NCI-H1105 treated with DMSO at 0.1 percent for 48 hours (cell line): ENCODE results near the gene TTLL6.
"Not testable (repeated sequence)": the region's sequence is repeated elsewhere in the genome, so short reads cannot be mapped to it uniquely, and the experiment has no call there.

ENCODE experiments used
- DNase-seq: peaks from one replicate; lab custom pipeline; 2025; lab: John Stamatoyannopoulos, UW

TTLL6 gene

DNA sequence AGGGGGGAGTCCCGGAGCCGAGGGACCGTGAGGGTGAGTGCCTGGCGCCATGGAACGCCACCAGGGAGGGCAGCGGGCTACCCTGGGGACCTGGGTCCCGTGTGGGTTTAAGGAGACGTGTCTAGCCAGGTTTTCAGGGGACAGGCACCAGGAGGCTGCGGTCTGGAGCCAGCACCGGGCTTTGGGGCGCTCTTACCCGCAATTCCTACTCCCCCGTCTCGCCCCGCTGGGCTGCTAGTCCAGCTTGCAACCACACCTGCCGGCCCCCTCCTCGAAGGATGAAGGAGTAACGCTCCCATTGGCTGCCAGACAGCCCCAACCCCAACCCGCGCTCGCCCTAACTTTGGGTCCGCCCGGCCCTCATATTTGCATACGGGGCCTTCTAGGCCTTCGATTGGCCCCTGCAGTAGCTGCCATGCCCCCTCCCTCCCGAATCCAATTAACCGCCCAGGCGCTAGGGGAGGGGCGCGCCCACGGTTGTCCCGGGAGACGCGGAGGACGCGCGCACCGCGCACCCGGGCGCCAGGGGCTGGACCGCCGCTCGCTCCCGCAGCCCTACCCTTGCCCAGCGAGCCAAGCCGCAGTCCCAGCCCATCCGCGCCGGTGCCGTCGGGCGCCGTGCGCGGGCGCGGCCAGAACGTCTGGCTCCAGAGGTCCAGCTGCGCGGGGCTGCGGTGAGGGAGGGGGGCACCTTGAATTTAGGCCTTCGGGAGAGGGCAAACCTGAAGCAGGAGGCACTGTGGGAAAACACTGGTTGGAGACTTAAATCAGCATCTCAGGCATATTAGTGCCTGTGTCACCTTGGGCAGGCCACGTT lies at the start of gene TTLL6:
Gene TTLL6, minus strand, starts transcription at position 456 of the 817 bp plus-strand sequence. Its CDS starts 157 bp downstream, at position 299.
- DNase-seq: peak; percentile 95

DNA sequence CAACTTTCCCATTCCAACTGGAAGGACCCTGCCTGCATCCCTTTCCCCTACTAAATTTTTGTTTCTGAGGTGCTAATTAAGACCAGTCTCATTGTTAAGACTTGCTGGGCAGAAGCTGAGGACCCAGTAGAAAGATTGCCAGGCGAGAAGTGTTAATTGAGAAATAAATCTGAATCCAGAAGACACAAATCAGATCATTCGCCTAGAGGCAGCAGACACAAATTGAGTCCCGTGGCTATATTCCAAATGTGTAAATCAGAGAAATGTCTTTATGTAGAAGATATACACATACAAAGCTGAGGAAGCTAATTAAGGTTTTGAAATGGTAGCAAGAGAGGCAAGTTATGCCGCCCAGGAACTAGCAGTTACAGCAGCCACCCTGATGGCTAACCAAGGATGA lies 43.4 kb upstream of the TTLL6 start:
- DNase-seq: no peak

GRCh38 chr17:48860034-48860433 lies 43.0 kb upstream of the TTLL6 start:
- no peak for DNase-seq

GRCh38 chr17:48856122-48856821 lies 39.2 kb upstream of the TTLL6 start:
- DNase-seq: no peak

DNA sequence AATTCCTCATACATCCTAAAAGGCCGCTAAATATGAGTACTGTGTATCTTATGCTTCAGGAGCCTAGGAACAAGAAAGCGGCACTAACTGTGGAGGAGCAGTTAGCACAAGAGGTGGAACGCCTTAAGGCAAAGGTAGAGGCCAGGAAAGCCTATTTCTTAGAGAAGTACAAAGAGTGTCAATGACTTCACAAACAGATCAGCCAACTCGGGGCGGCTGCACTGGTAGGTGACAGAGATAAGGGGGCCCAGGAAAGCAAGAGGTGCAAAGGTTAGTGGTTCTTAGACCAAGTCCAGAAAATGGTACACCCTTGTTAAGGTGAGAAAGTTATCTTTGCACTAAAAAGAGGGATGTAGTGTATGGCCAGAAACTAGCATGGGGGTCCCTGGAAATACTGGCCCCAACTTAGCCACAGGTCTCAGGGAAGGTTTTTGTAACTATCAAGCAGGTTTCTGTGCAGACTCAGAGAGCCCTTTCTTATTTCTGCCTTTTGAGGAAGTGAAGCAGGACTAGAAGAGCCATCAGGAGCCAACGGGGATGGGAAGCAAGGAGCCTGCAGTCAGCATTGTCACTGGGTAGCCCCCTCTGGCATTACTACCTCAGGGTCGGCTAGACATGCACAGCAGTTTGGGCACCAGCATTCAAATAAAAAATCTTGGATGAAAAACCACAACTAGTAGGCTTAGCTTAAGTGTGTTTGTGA lies 37.9 kb upstream of the TTLL6 start:
- DNase-seq: no peak

DNA sequence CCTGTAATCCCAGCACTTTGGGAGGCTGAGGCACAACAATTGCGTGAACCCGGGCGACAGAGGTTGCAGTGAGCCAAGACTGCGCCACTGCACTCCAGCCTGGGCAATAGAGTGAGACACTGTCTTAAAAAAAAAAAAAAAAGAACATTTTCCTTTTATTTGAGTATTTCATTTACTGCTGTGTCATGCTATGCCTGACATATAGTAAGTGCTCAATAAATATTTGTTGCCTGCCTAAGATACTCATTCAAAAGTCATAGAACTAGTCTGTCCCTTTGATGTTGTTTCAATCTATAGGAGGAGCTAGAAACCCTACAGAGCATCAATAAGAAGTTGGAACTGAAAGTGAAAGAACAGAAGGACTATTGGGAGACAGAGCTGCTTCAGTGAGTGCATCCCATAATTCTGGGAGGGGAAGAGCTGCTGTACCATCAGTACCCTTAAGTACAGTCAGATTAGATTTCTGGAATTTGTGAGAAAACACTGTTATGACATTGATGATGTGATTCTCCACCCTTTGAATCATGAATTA lies 33.8 kb upstream of the TTLL6 start:
- DNase-seq: no peak

- no peak for DNase-seq
These were observed 26.3 kb upstream of the TTLL6 start for GRCh38 chr17:48843187-48843900.

GRCh38 chr17:48842746-48843145 lies 25.7 kb upstream of the TTLL6 start:
- no peak for DNase-seq

GRCh38 chr17:48841395-48841831 lies 24.4 kb upstream of the TTLL6 start:
- no peak for DNase-seq

GRCh38 chr17:48840441-48840840 lies 23.4 kb upstream of the TTLL6 start:
- no peak for DNase-seq

DNA sequence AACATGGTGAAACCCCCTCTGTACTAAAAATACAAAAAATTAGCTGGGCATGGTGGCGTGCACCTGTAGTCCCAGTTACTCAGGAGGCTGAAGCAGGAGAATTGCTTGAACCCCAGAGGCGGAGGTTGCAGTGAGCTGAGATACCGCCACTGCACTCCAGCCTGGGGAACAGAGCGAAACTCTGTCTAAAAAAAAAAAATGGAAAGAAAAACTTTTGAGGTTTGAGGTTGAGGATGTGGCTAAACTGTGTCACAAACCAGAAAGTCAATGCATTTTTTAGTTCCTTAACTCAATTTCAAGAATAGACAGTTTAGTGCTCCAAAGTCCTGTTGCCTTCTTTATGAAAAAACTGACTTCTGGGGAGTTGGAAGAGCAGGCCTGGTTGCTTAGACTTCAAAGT lies 20.4 kb upstream of the TTLL6 start:
- DNase-seq: not testable (repeated sequence)

DNA sequence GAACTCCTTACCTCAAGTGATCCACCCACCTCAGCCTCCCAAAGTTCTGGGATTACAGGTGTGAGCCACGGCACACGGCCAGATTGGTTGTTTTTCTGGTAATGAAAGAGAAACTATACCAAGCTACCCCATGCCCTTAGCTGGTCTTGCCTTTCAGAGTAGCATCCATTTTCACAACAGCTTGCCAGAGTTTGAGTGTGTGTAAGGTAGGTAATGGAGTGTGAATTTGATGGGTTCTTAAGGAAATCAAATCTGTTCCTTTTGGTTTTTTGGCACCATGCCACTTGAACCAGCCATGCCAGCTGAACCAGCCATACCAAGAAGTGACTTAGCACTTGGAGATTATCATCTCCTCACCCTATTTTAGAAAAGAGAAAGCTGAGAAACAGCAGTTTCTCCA lies 18.9 kb upstream of the TTLL6 start:
- DNase-seq: no peak

- DNase-seq: no peak
These were observed 17.9 kb upstream of the TTLL6 start for GRCh38 chr17:48834973-48835372.

GRCh38 chr17:48831549-48831883 lies 14.5 kb upstream of the TTLL6 start:
- no peak for DNase-seq

- peak; percentile 81 for DNase-seq
These were observed 14.0 kb upstream of the TTLL6 start, which contains the start of gene CALCOCO2 for GRCh38 chr17:48830840-48831548. Gene CALCOCO2 (plus strand): TSS chr17:48831035. CDS start chr17:48841708, 10,673 bp downstream.

DNA sequence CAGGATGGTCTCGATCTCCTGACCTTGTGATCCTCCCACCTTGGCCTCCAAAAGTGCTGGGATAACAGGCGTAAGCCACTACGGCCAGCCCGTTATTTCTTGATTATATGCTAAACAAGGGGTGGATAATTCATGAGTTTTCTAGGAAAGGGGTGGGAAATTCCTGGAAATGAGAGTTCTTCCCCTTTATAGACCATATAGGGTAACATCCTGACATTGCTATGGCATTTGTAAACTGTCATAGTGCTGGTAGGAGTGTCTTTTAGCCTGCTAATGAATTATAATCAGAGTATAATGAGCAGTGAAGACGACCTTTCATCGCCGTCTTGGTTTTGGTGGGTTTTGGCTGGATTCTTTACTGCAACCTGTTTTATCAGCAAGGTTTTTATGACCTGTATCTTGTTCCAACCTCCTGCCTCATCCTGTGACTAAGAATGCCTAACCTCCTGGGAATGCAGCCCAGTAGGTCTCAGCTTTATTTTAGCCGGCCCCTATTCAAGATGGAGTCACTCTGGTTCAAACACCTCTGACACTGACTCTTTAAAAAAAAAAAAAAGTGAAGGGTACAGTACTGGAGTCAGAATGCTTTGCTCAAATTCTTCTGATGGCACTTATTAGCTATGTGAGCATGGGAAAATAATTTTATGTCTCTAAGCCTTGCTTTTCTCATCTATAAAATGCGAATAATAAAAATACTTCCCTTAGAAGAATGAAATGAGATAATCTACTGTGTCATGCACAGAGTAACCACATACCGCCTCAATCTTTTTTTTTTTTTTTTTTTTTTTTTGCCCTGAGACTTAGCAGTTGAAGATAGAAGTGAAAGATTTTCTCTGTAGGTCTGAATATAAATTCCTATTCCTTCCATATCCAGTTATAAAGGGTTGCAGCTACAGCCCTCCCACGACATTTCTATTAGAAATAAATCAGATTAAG lies 8.7 kb upstream of the TTLL6 start:
- DNase-seq: no peak

GRCh38 chr17:48820936-48821335 lies 3.9 kb upstream of the TTLL6 start:
- peak; percentile 32 for DNase-seq

- no peak for DNase-seq
These were observed 2.4 kb upstream of the TTLL6 start for GRCh38 chr17:48819466-48819865.

GRCh38 chr17:48818361-48818841 lies 1.4 kb upstream of the TTLL6 start:
- no peak for DNase-seq

DNA sequence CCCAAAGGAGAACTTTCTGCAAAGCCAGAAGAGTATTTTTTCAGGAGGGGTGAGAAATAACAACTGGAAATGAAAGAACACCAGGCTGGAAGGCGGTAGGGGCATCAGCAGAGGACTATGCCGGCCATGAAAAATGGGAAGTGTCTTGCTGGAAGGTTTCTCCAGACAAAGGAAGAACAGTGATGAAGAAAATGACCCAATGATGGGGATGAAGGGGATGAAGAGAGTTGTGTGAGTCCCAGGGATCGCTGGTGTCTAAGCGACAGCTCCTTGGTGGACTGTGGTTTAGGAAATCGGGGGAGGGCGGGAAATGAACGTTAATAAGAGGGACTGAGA lies 623 bp downstream of the TTLL6 start:
- DNase-seq: peak; percentile 48
